HCT116 (cell line): ENCODE data around the gene CLASP1. TPM values are rescaled to one million over a fixed set of nuclear protein-coding genes. Genes with fewer than 3 reads are reported as not detected.

Experiments
- ATAC-seq: fragments of 200-7000 bp; cut with Tn5 transposase; 2 replicates; pipeline ENCODE4 v1.9.1; 2020; ENCODE audit warnings: mild to moderate bottlenecking, moderate library complexity
- BruUV-seq: library from RNA; stranded (reverse); fragments of 400-500 nt; replicated peaks from 2 replicates; lab custom pipeline; 2021; lab: Mats Ljungman, UMichigan
- CTCF ChIA-PET: fragments of 300-600 bp; sonication (Branson Sonifier 250); formaldehyde crosslinking; loops from one replicate; lab custom pipeline; 2021; ENCODE audit warnings: antibody characterized with exemption; lab: Charles Lee
- POLR2A ChIA-PET: fragments of 300-600, 350-600 bp; sonication (Branson Sonifier 250); formaldehyde crosslinking; loops from one replicate; lab custom pipeline; 2021; ENCODE audit warnings: antibody characterized with exemption; lab: Charles Lee
- RAD21 ChIA-PET, 2 experiments: fragments of 300-600 bp; sonication (Branson Sonifier 250); formaldehyde crosslinking; loops; one replicate each; lab custom pipeline; 2023; ENCODE audit warnings: low total read pairs in 2 of 2; ENCODE audit not compliant: uncharacterized antibody in 2 of 2, unreplicated experiment in 2 of 2, low non-redundant PET in 1 of 2; lab: Charles Lee
- DNase-seq: peaks from one replicate; pipeline ENCODE4 v3.0.0-alpha.2; 2010; ENCODE audit warnings: low read depth, low spot score
- H2AFZ ChIP-seq: fragments of 200-600 bp; shearing (Covaris generic), sonication (generic); 2 replicates; pipeline ENCODE4 v1.6.1; 2017; ENCODE audit warnings: low read depth, mixed run types, mixed read lengths, antibody characterized with exemption, low read length; ENCODE audit not compliant: poor library complexity, severe bottlenecking
- H3K27ac ChIP-seq: 2 replicates; pipeline ENCODE4 v1.5.1; 2012; ENCODE audit warnings: low read depth, low read length
- H3K27me3 ChIP-seq: fragments of 200-600 bp; sonication (generic); 2 replicates; pipeline ENCODE4 v1.6.1; 2016; ENCODE audit warnings: mixed run types, low read length, mixed read lengths; ENCODE audit not compliant: insufficient read depth
- H3K36me3 ChIP-seq, 2 experiments: fragments of 200-500 bp in 1 of 2; fragments of 200-600 bp in 1 of 2; sonication (Bioruptor generic) in 1 of 2; sonication (generic) in 1 of 2; 2 replicates each; pipeline versions ENCODE4 v1.5.1 to v1.6.1; 2014 to 2016; ENCODE audit warnings: low read length in 2 of 2, inconsistent platforms in 1 of 2, mixed read lengths in 1 of 2, mixed run types in 1 of 2; ENCODE audit not compliant: insufficient read depth in 2 of 2, control insufficient read depth in 1 of 2
- H3K4me1 ChIP-seq, 2 experiments: fragments of 200-600 bp in 1 of 2; sonication (generic) in 1 of 2; 2 replicates each; pipeline versions ENCODE4 v1.5.1 to v1.6.1; 2012 to 2017; ENCODE audit warnings: low read length in 2 of 2, inconsistent platforms in 1 of 2, mild to moderate bottlenecking in 1 of 2, mixed read lengths in 1 of 2, mixed run types in 1 of 2, moderate library complexity in 1 of 2; ENCODE audit not compliant: insufficient read depth in 2 of 2, control insufficient read depth in 1 of 2
- H3K4me2 ChIP-seq: fragments of 200-600 bp; sonication (generic); 2 replicates; pipeline ENCODE4 v1.6.1; 2017; ENCODE audit warnings: mixed run types, low read length, mixed read lengths
- H3K4me3 ChIP-seq, 2 experiments: fragments of 200-600 bp in 1 of 2; sonication (generic) in 1 of 2; replicated peaks in 1 of 2; 2 replicates each; pipeline ENCODE4 v1.5.1; 2011 to 2016; ENCODE audit warnings: low read length in 2 of 2, control low read depth in 1 of 2, low read depth in 1 of 2, mild to moderate bottlenecking in 1 of 2, mixed read lengths in 1 of 2, mixed run types in 1 of 2
- H3K79me2 ChIP-seq: fragments of 200-600 bp; sonication (generic); 2 replicates; pipeline ENCODE4 v1.6.1; 2017; ENCODE audit warnings: mild to moderate bottlenecking, mixed run types, low read length, moderate library complexity, mixed read lengths; ENCODE audit not compliant: insufficient read depth
- H3K9ac ChIP-seq: fragments of 200-600 bp; sonication (generic); 2 replicates; pipeline ENCODE4 v1.6.1; 2016; ENCODE audit warnings: low read length, mixed read lengths
- H3K9me2 ChIP-seq: fragments of 200-600 bp; sonication (generic), shearing (Covaris generic); 2 replicates; pipeline ENCODE4 v1.6.1; 2017; ENCODE audit warnings: mixed run types, mild to moderate bottlenecking, moderate library complexity; ENCODE audit not compliant: insufficient read depth
- H3K9me3 ChIP-seq, 2 experiments: fragments of 200-500 bp in 1 of 2; fragments of 200-600 bp in 1 of 2; sonication (Bioruptor generic) in 1 of 2; sonication (generic) in 1 of 2; 2 replicates each; pipeline ENCODE4 v1.6.1; 2014 to 2017; ENCODE audit warnings: low read length in 2 of 2, mixed read lengths in 2 of 2, inconsistent platforms in 1 of 2, low read depth in 1 of 2, mild to moderate bottlenecking in 1 of 2, mixed run types in 1 of 2, moderate library complexity in 1 of 2; ENCODE audit not compliant: control insufficient read depth in 1 of 2, insufficient read depth in 1 of 2
- H4K20me1 ChIP-seq: fragments of 200-600 bp; sonication (generic), shearing (Covaris generic); 2 replicates; pipeline ENCODE4 v1.6.1; 2017; ENCODE audit warnings: mixed run types, mild to moderate bottlenecking, moderate library complexity; ENCODE audit not compliant: insufficient read depth
- CBX3 ChIP-seq: IDR thresholded peaks from 2 replicates; pipeline ENCODE4 v1.6.1; 2012; ENCODE audit warnings: low read depth
- CEBPB ChIP-seq: IDR thresholded peaks from 2 replicates; pipeline ENCODE4 v1.6.1; 2012; ENCODE audit warnings: low read depth
- EGR1 ChIP-seq: IDR thresholded peaks from 2 replicates; pipeline ENCODE4 v1.6.1; 2012; ENCODE audit warnings: low read depth
- FOSL1 ChIP-seq: IDR thresholded peaks from 2 replicates; pipeline ENCODE4 v1.6.1; 2012; ENCODE audit warnings: low read depth
- POLR2A ChIP-seq: IDR thresholded peaks from 2 replicates; pipeline ENCODE4 v1.7.0; 2011; ENCODE audit warnings: borderline replicate concordance; ENCODE audit not compliant: insufficient read depth, insufficient read length; ENCODE audit errors: extremely low read depth
- POLR2AphosphoS5 ChIP-seq: IDR thresholded peaks from 2 replicates; pipeline ENCODE4 v1.6.1; 2011; ENCODE audit warnings: mild to moderate bottlenecking, low read depth, low read length, moderate library complexity
- SRF ChIP-seq: IDR thresholded peaks from 2 replicates; pipeline ENCODE4 v1.6.1; 2012; ENCODE audit warnings: low read depth
- YY1 ChIP-seq: IDR thresholded peaks from 2 replicates; pipeline ENCODE4 v1.6.1; 2011; ENCODE audit warnings: low read length, low read depth, moderate library complexity, mild to moderate bottlenecking; ENCODE audit not compliant: insufficient replicate concordance; ENCODE audit errors: extremely low read depth
- ZFX ChIP-seq: fragments of 450-650 bp; IDR thresholded peaks from 2 replicates; pipeline ENCODE4 v1.6.1; 2017
- ZNF274 ChIP-seq: fragments of 200-500 bp; sonication (Bioruptor generic); IDR thresholded peaks from 2 replicates; pipeline ENCODE4 v1.6.1; 2014; ENCODE audit warnings: mild to moderate bottlenecking, low read depth, low read length, inconsistent platforms
- intact Hi-C: fragments of 100-400 bp; cut with micrococcal nuclease; formaldehyde crosslinking; loops from 2 replicates; pipeline ENCODE4 v1.10.0; 2022
- total RNA-seq: library from RNA; stranded (reverse); gene quantifications from one replicate; pipeline ENCODE4 v1.2.1, GENCODE V29; 2021; ENCODE audit not compliant: unreplicated experiment
- TF ChIP-seq, protein P1 (sequence below): IDR thresholded peaks from 2 replicates; pipeline ENCODE4 v1.6.1; 2012
- TF ChIP-seq, protein P2 (sequence below): IDR thresholded peaks from 2 replicates; pipeline ENCODE4 v1.6.1; 2012
- TF ChIP-seq, protein P3 (sequence below): IDR thresholded peaks from 2 replicates; pipeline ENCODE4 v1.6.1; 2012; ENCODE audit warnings: low read depth

CLASP1 gene
- total RNA-seq, 1 experiment from 2014 or later = 41.9 TPM

DNA sequence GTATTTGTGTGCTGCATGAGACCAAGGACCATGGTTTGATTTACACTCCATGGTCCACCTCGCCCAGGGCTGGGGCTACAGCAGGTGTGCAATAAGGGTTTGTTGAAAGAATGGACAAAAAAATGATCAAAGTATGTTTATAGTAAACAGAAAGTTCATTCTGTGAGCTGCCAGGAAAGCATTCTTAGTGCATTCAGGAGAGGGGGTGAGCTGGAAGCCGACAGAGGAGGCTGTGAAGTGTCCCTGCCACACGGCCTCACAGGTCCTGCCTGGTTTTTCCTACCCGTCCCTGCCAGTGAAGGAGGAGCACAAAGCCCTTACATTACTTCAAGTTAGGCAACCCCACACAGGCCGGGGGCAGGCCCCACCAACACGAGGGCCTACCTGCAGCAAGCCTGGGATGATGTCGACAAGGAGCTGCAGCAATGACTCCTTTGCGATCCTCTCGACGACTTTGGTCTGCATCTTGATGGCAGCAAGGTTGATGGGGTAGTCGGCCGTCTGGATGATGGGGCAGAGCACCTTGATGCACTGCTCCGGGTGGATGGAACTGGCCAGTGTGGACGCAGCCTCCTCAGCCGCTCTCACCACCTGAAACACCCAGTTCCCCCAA, 301.0 kb downstream of the CLASP1 start:
- H3K9me3 ChIP-seq = no peaks in the 10 kb centered on the region
- no peaks in the 10 kb centered on the region for H3K4me1 ChIP-seq
- H3K9me2 ChIP-seq = no peaks in the 10 kb centered on the region
- ATAC-seq = no peak
- no peak overlapping the region for H2AFZ ChIP-seq
- POLR2A ChIA-PET = no interaction called here
- H3K36me3 ChIP-seq = peaks cover 5 to 13% of the 10 kb centered on the region in 2 experiments; a peak in 2 of 4 replicates
- H3K27me3 ChIP-seq = no peaks in the 10 kb centered on the region
- intact Hi-C loops = no loop called here
- DNase-seq = no peak
- CTCF ChIA-PET = interaction anchor here (1.1 kb wide), 1 partner anchor 220 kb away, joined by 4 read pairs; no protein-coding TSS in a partner anchor
- no peak overlapping the region for H3K4me3 ChIP-seq
- BruUV-seq = no TSS peak
- H3K4me2 ChIP-seq = no peak overlapping the region
- H3K27ac ChIP-seq = no peak overlapping the region
- H4K20me1 ChIP-seq = no peaks in the 10 kb centered on the region
- H3K79me2 ChIP-seq = no peaks in the 10 kb centered on the region
- RAD21 ChIA-PET = no interaction called here
- TF ChIP-seq POLR2AphosphoS5 = no peak
- no peak for TF ChIP-seq SRF
- no peak for TF ChIP-seq FOSL1
- TF ChIP-seq CBX3 = no peak
- TF ChIP-seq YY1 = no peak
- no peak for TF ChIP-seq EGR1
- TF ChIP-seq, protein P1, sequence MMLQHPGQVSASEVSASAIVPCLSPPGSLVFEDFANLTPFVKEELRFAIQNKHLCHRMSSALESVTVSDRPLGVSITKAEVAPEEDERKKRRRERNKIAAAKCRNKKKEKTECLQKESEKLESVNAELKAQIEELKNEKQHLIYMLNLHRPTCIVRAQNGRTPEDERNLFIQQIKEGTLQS = no peak
- TF ChIP-seq POLR2A = no peak
- no peak for TF ChIP-seq ZFX
- TF ChIP-seq ZNF274 = no peak
- TF ChIP-seq, protein P2, sequence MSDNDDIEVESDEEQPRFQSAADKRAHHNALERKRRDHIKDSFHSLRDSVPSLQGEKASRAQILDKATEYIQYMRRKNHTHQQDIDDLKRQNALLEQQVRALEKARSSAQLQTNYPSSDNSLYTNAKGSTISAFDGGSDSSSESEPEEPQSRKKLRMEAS = no peak
- TF ChIP-seq, protein P3, sequence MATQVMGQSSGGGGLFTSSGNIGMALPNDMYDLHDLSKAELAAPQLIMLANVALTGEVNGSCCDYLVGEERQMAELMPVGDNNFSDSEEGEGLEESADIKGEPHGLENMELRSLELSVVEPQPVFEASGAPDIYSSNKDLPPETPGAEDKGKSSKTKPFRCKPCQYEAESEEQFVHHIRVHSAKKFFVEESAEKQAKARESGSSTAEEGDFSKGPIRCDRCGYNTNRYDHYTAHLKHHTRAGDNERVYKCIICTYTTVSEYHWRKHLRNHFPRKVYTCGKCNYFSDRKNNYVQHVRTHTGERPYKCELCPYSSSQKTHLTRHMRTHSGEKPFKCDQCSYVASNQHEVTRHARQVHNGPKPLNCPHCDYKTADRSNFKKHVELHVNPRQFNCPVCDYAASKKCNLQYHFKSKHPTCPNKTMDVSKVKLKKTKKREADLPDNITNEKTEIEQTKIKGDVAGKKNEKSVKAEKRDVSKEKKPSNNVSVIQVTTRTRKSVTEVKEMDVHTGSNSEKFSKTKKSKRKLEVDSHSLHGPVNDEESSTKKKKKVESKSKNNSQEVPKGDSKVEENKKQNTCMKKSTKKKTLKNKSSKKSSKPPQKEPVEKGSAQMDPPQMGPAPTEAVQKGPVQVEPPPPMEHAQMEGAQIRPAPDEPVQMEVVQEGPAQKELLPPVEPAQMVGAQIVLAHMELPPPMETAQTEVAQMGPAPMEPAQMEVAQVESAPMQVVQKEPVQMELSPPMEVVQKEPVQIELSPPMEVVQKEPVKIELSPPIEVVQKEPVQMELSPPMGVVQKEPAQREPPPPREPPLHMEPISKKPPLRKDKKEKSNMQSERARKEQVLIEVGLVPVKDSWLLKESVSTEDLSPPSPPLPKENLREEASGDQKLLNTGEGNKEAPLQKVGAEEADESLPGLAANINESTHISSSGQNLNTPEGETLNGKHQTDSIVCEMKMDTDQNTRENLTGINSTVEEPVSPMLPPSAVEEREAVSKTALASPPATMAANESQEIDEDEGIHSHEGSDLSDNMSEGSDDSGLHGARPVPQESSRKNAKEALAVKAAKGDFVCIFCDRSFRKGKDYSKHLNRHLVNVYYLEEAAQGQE = no peak
- no peak for TF ChIP-seq CEBPB
- no peak overlapping the region for H3K9ac ChIP-seq
